KG1 (cell line): ENCODE results near the gene BBS7.

ENCODE experiments used
- DNase-seq: peaks from one replicate; lab custom pipeline; 2025; lab: John Stamatoyannopoulos, UW

The BBS7 gene

DNA sequence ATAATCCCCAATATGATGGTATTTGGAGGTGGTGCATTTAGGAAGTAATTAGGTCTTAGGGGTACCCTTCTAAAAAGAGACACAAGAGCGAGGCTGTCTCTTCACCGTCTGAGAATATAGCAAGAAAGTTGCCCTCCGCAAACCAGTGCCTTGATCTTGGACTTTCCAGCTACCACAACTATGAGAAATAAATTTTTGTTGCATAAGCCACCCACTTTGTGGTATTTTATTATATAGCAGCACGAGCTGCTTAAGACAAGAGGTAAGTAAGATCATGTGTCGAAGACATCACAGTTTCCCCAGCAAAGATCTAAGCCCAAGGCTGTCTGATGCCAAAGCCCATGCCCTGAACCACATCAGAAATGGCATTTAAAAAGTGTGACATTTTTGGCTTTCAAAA is 78.8 kb downstream of the BBS7 start:
- no peak for DNase-seq

DNA sequence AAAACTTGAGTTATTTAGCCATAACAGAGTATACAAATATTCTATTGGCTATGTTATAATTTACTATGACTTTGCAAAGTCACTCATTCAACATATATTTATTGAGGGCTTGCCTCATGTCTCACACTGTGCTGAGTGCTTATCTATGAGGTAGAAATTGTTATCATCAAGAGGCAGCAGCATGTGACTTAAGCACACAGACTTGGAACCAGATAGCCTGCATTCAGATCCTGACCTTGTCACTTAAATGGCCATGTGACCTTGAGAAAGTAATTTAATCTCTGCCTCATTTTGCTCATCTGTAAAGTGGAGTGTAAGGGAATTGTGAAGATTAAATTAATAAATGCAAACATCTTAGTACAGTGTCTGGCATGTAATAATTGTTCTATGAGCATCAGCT is 79.3 kb downstream of the BBS7 start:
- DNase-seq = no peak

DNA sequence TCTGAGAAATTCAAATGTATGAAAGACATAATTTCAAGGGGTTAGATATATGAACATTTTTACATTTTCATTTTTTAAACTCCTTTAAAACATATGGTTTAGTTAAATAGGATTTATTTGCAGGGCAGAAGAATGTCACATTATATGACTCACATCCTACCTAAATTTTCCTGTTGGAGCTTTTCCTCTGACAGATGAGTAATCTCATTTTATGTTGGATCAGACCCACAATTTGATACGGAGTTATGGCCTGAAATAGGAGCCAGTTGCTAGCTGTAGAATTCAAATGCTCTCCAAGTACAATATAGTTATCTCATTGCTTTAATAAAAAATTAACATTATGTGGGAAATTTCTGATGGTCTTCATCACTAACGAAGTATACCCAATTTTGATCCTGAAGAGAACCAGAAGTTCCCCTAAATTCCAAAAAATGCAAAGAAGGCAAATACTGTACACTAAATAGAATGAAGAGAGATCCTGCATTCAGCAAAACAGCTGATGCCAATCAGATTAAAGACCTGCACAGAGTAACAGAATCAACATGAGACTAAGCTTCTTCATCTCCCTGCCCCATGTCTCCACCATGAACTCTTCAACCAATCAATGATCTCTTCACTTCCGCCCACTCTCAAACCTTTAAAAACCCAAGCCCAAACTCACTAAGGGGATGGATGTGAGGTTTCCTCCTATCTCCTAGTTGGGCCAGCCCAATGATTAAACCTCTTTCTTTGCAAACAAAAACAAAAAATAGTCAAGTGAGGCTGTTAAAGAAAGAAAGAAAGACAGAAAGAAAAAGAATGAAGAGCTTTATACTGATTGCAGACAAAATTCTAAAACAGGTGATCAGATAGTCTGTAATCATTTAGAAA is 80.1 kb downstream of the BBS7 start:
- DNase-seq = no peak

DNA sequence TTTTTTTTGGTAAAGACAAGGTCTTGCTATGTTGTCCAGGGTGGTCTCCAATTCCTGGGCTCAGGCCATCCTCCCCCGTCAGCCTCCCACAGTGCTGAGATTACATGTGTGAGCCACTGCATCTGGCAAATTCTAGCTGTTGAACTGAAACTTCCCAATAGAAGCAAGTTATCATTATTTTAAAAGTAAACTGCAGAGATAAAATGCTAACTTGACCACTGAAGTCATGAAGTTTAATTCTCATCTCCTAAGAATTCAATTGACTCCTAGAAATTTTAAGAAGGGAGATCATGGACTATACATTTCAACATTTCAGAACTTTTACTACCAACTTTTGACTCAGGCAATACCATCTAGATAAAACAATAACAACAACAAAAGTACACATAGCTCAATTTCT is 80.8 kb downstream of the BBS7 start:
- DNase-seq = no peak

DNA sequence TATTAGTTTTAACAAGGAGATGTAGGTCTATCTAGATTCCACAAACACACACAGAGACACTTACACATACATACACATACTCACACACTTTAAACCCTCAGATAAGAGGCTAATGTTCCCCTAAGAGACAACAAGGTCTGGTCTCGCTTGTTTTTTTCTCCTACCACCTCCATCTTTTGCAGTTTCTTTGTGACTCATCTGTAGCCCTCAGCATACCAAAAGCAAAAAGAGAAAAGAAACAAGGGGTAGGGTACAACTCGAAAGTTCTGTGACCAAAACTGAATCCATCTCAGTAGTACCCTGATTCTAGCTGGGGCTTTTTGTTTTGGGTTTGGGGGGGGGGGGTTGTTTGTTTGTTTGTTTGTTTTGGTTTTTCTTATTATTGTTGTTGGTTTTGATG is 81.4 kb downstream of the BBS7 start:
- no peak for DNase-seq

DNA sequence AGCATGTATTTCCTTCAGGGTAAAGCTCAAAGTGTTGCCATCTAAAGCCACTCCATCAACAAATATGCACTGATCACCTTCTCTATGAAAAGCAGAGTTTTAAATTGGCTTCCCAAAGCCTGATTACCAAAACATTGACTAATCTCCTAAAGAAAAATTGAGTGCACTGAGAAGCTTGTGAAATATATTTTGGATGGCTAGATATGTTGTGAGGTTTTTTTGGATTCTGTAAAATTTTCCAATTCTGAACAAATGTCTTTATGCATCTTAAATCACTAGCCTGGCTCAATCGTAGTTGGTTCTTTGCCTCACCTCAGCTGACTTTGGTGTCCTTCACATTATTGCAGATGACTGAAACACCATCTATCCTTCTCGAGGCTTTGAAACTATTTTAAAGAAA is 84.1 kb downstream of the BBS7 start:
- DNase-seq = no peak

DNA sequence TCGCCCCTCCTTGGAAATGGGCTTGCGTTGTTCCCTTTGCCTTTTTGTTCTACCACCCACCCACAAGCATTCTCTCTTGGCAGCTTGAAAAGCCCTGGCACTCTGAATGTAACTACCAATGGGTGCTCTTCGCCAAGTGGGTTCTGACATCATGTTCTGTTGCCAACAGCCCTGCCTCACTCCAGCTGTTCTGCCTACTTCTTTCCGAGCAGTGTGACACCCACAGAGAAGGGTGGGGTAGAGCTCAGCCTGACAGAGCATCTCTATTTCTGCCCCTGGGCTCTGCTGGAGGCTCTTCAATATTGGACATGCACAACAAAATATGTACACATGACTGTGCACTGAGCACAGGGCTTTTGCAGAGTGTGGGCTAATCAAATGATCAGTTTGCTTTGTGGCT is 84.8 kb downstream of the BBS7 start:
- DNase-seq = no peak

DNA sequence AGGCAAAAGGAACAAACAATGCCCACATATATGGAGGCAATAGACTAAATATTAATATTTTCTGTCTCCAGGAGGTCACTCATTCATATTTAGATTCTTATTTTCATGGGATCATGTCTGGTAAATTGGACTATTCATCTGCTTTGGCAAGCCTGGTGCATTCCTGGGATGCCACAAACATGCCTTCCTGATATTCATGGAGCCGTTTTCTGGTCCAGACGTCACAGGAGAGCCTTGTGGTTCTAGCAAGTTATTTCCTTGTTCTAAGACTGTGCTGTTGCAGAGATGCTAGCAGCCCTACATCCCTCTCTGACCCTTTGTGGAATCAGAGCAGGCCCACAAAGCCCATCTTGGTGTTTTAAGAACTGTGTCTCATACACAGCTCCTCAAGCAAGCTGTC is 85.3 kb downstream of the BBS7 start:
- no peak for DNase-seq

DNA sequence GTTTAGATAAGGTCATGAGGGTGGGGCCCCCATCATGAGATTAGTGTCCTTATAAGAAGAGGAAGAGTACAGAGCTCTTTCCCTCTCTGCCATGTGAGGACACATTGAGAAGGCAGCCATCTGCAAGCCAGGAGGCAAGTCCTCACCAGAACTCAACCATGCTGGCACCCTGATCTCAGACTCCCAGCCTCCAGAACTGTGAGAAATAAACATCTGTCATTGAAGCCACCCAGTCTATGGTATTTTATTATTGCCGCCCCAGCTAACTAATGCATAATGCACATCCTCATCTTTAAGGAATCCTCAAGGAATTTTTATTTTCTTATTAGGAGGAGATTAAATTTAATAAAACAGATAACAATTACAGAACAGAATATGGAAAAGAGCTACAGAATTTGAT is 85.9 kb downstream of the BBS7 start:
- DNase-seq = no peak

DNA sequence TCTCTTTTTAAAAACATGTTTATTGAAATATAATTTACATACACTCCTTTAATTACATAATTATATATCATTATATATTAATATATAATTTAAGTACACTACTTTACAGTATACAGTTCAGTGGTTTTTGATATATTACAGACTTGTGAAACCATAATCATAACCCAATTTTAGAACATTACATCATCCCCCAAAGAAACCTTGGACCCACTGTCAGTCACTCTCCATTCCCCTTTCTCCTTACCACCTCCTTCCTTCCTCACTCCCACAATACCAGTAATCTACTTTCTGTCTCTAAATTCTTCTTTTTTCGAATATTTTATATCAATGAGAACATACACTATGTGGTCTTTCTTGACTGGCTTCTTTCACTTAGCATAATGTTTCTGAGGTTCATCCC is 87.1 kb downstream of the BBS7 start:
- no peak for DNase-seq

DNA sequence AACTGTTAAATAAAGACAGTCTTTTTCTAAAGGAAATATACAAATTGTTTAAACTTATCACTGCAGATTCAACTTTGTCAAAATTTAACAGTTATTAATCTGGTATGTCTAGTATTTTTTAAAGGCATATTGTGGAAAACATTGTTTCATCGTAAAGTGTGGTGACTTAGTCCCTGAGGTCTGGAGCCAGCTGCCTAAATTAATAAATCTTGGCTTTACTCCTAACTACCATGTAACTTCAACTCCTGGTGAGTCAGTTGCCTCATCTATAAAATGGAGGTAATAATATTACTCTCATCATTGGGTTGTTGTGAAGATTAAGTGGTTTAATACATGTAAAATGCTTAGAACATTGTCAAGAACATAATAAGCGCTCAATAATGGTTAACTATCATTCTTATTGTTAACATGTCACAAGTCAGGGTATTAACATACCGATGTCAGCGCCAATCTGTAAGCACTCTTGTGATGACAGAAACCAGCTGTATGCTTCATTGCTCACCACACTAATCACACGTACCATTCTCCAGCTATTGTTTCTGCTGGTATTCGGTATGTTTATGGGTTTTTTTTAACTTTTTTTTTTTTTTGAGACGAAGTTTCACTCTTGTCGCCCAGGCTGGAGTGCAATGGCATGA is 91.2 kb downstream of the BBS7 start:
- DNase-seq = no peak

DNA sequence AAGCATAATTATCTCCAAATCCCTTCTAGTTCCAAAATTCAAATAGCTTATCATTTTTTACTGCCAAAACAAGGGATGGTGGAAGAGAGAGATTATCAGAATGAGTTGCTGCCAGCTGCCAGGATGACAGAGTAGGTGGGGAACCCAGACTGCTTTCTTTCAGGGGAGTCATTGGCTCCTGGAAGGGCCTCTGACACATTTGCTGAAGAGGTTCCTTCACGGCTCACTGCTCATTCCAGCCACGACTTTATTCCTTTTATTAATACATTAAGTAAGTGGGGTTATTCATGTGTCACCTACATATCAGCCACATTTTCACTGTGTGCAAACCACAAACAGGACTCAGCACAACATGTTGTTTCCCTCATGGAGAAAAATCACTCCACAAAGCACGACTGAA is 92.6 kb downstream of the BBS7 start:
- no peak for DNase-seq

DNA sequence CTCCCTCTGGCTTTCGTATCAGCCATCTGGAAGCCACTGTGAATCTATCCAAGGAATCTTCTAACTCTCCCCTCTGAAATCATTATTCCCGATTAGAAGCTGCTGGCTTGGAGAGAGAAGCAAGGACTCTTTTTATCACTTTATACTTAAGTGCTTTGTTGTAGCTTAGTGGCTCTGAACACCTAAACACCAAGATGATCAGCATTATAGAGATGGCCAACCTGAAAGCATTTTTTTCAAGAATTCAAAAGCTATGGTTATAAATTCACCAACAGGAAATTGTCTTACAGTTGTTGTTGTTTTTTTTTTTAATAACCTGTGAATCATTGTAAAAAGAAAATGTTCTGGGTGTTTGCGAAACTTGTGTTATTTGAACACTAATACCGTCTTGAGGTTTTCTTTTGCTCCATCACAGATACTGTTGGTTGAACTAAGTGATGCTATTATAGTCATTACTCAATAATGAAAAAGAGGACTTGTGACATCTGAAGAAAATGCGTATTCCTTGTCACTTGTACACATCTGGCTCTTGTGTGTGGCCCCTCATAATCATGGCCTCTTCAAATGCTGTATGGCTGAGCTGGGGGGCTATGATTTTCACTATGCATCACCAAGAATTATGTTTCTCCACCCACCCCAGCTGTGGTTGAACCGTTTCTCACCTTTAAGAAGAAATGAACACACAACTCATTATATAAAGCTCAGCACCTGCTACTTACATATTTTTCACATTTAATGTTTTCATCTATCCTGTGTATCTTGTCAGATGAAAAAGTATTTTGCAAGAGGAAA is 93.5 kb downstream of the BBS7 start:
- DNase-seq = no peak
